HEK293 (cell line): ENCODE measurements around the gene COL13A1.

ENCODE experiments used
- CTCF ChIA-PET: fragments of 350-600 bp; formaldehyde crosslinking; extraction: SDS; loops from one replicate; lab custom pipeline; 2021; ENCODE audit warnings: antibody characterized with exemption; lab: Yijun Ruan, JAX
- POLR2A ChIA-PET: fragments of 300-600 bp; formaldehyde crosslinking; extraction: SDS; loops from one replicate; lab custom pipeline; 2020; ENCODE audit warnings: antibody characterized with exemption, inconsistent platforms; lab: Yijun Ruan, JAX
- H3K27ac ChIP-seq: fragments of 200-500 bp; sonication (Bioruptor generic); 2 replicates; pipeline ENCODE4 v1.5.1; 2014; ENCODE audit warnings: low read depth, low read length, control low read depth, inconsistent platforms; ENCODE audit errors: extremely low read depth
- H3K36me3 ChIP-seq, 2 experiments: fragments of 200-500 bp in 1 of 2; sonication (Bioruptor generic) in 1 of 2; 1 replicate in 1 of 2; 2 replicates in 1 of 2; pipeline ENCODE4 v1.5.1; 2014 to 2017; ENCODE audit warnings: inconsistent platforms in 2 of 2, low read length in 2 of 2; ENCODE audit not compliant: control insufficient read depth in 2 of 2, insufficient read depth in 1 of 2
- H3K4me1 ChIP-seq: fragments of 200-500 bp; sonication (Bioruptor generic); 2 replicates; pipeline ENCODE4 v1.5.1; 2014; ENCODE audit warnings: mild to moderate bottlenecking, low read length, inconsistent platforms; ENCODE audit not compliant: control insufficient read depth, insufficient read depth
- H3K4me3 ChIP-seq: 2 replicates; pipeline ENCODE4 v1.5.1; 2011; ENCODE audit warnings: low read depth, mild to moderate bottlenecking, control low read depth, low read length, moderate library complexity
- H3K9me3 ChIP-seq: fragments of 200-500 bp; sonication (Bioruptor generic); 2 replicates; pipeline ENCODE4 v1.5.1; 2014; ENCODE audit warnings: low read depth, low read length, inconsistent platforms; ENCODE audit not compliant: control insufficient read depth, insufficient read depth
- AEBP2 ChIP-seq: fragments of 450-650 bp; formaldehyde crosslinking; IDR thresholded peaks from 2 replicates; pipeline ENCODE4 v1.5.1; 2016; ENCODE audit warnings: missing biosample characterization, missing genetic modification characterization, borderline replicate concordance
- ELK4 ChIP-seq: IDR thresholded peaks from 2 replicates; pipeline ENCODE4 v1.6.1; 2011; ENCODE audit warnings: mild to moderate bottlenecking, low read depth, low read length, borderline replicate concordance
- GFI1B ChIP-seq: fragments of 450-650 bp; formaldehyde crosslinking; IDR thresholded peaks from 2 replicates; pipeline ENCODE4 v1.5.1; 2016; ENCODE audit warnings: missing biosample characterization, missing genetic modification characterization
- GLI2 ChIP-seq: fragments of 450-650 bp; formaldehyde crosslinking; IDR thresholded peaks from 2 replicates; pipeline ENCODE4; 2017; ENCODE audit warnings: missing biosample characterization, missing genetic modification characterization, low read depth, borderline replicate concordance
- KLF17 ChIP-seq: fragments of 450-650 bp; formaldehyde crosslinking; IDR thresholded peaks from 2 replicates; pipeline ENCODE4 v1.5.1; 2016; ENCODE audit warnings: missing biosample characterization, missing genetic modification characterization
- PRDM2 ChIP-seq: fragments of 450-650 bp; formaldehyde crosslinking; IDR thresholded peaks from 2 replicates; pipeline ENCODE4 v1.5.1; 2016; ENCODE audit warnings: missing biosample characterization, missing genetic modification characterization, borderline replicate concordance
- REPIN1 ChIP-seq: fragments of 450-650 bp; formaldehyde crosslinking; IDR thresholded peaks from 2 replicates; pipeline ENCODE4 v1.5.1; 2017; ENCODE audit warnings: missing biosample characterization, missing genetic modification characterization, low read depth
- SP7 ChIP-seq: fragments of 450-650 bp; formaldehyde crosslinking; IDR thresholded peaks from 2 replicates; pipeline ENCODE4 v1.5.1; 2016; ENCODE audit warnings: missing biosample characterization, missing genetic modification characterization
- ZBTB21 ChIP-seq: fragments of 450-650 bp; formaldehyde crosslinking; IDR thresholded peaks from 2 replicates; pipeline ENCODE4 v1.5.1; 2017; ENCODE audit warnings: missing biosample characterization, missing genetic modification characterization
- ZBTB49 ChIP-seq: fragments of 450-650 bp; formaldehyde crosslinking; IDR thresholded peaks from 2 replicates; pipeline ENCODE4 v1.5.1; 2016; ENCODE audit warnings: missing biosample characterization, missing genetic modification characterization, low read depth
- ZBTB8A ChIP-seq: fragments of 450-650 bp; formaldehyde crosslinking; IDR thresholded peaks from 2 replicates; pipeline ENCODE4 v1.5.1; 2016; ENCODE audit warnings: missing biosample characterization, missing genetic modification characterization
- ZFP37 ChIP-seq: fragments of 450-650 bp; formaldehyde crosslinking; IDR thresholded peaks from 2 replicates; pipeline ENCODE4 v1.5.1; 2016; ENCODE audit warnings: missing biosample characterization, missing genetic modification characterization
- ZNF174 ChIP-seq: fragments of 450-650 bp; formaldehyde crosslinking; IDR thresholded peaks from 2 replicates; pipeline ENCODE4 v1.5.0; 2017; ENCODE audit warnings: missing biosample characterization, mild to moderate bottlenecking, missing genetic modification characterization
- ZNF266 ChIP-seq: fragments of 450-650 bp; formaldehyde crosslinking; IDR thresholded peaks from 2 replicates; pipeline ENCODE4 v1.5.1; 2016; ENCODE audit warnings: missing biosample characterization, missing genetic modification characterization, low read depth
- ZNF274 ChIP-seq, 2 experiments: fragments of 200-500 bp in 1 of 2; fragments of 450-650 bp in 1 of 2; sonication (Bioruptor generic) in 1 of 2; formaldehyde crosslinking in 1 of 2; IDR thresholded peaks; 2 replicates each; pipeline versions ENCODE4 v1.5.1 to v1.6.1; 2014 to 2016; ENCODE audit warnings: borderline replicate concordance in 1 of 2, inconsistent platforms in 1 of 2, low read length in 1 of 2, missing biosample characterization in 1 of 2, missing genetic modification characterization in 1 of 2
- ZNF324 ChIP-seq: fragments of 450-650 bp; formaldehyde crosslinking; IDR thresholded peaks from 2 replicates; pipeline ENCODE4 v1.5.1; 2016; ENCODE audit warnings: missing biosample characterization, missing genetic modification characterization
- ZNF366 ChIP-seq: fragments of 450-650 bp; formaldehyde crosslinking; conservative IDR thresholded peaks from 2 replicates; pipeline ENCODE4 v1.5.1; 2016; ENCODE audit warnings: missing biosample characterization, missing genetic modification characterization
- ZNF423 ChIP-seq: fragments of 450-650 bp; formaldehyde crosslinking; IDR thresholded peaks from 2 replicates; pipeline ENCODE4 v1.5.1; 2016; ENCODE audit warnings: missing biosample characterization, missing genetic modification characterization
- ZNF555 ChIP-seq: fragments of 450-650 bp; formaldehyde crosslinking; conservative IDR thresholded peaks from 2 replicates; pipeline ENCODE4 v1.5.1; 2017; ENCODE audit warnings: missing biosample characterization, mild to moderate bottlenecking, missing genetic modification characterization, inconsistent platforms
- ZNF560 ChIP-seq: fragments of 450-650 bp; formaldehyde crosslinking; IDR thresholded peaks from 2 replicates; pipeline ENCODE4 v1.5.1; 2017; ENCODE audit warnings: missing biosample characterization, missing genetic modification characterization, borderline replicate concordance
- ZNF701 ChIP-seq: fragments of 450-650 bp; formaldehyde crosslinking; IDR thresholded peaks from 2 replicates; pipeline ENCODE4 v1.5.1; 2016; ENCODE audit warnings: missing biosample characterization, missing genetic modification characterization
- ZNF707 ChIP-seq: fragments of 450-650 bp; formaldehyde crosslinking; IDR thresholded peaks from 2 replicates; pipeline ENCODE4 v1.5.1; 2016; ENCODE audit warnings: missing biosample characterization, missing genetic modification characterization
- ZSCAN30 ChIP-seq: fragments of 450-650 bp; IDR thresholded peaks from 2 replicates; pipeline ENCODE4 v1.5.1; 2018; ENCODE audit warnings: missing biosample characterization, mild to moderate bottlenecking, missing genetic modification characterization, moderate library complexity
- ZXDB ChIP-seq: fragments of 450-650 bp; formaldehyde crosslinking; IDR thresholded peaks from 2 replicates; pipeline ENCODE4 v1.5.1; 2016; ENCODE audit warnings: missing biosample characterization, missing genetic modification characterization

The COL13A1 gene

GRCh38 chr10:69801434-69802315 is at the start of gene COL13A1:
Gene COL13A1, plus strand, starts transcription at chr10:69801906. Its CDS starts 518 bp downstream, at chr10:69802424.
- Histone ChIP-seq H3K36me3 (no peaks in the 10 kb centered on the region), H3K4me1 (peaks cover 2% of the 10 kb centered on the region; the same call in 1 of the 2 replicates), H3K4me3 (peak within 1 kb of the TSS; percentile 45), H3K27ac (peak within 1 kb of the TSS; percentile 18; the same call in 1 of the 2 replicates), H3K9me3 (no peaks in the 10 kb centered on the region)
- POLR2A ChIA-PET, result no interaction called here
- CTCF ChIA-PET, result interaction anchor here (0.6 to 3.5 kb wide), 24 partner anchors 9 to 891 kb away, joined by 3 to 74 read pairs (median 4); no protein-coding TSS in a partner anchor
- TF ChIP-seq ELK4 (no peak), ZNF174 (tag by site-specific recombination) (no peak), GLI2 (tag by site-specific recombination) (no peak), SP7 (peak; percentile 75), ZNF274 (IDR thresholded peaks at IDR 0.05; ENCODE audit: low read length) (no peak), ZNF274 (tag by site-specific recombination; IDR thresholded peaks at IDR 0.05; ENCODE audit: borderline replicate concordance) (no peak), ZBTB49 (tag by site-specific recombination) (no peak), ZFP37 (tag by site-specific recombination) (0 out of 2 replicates have a peak, but pooled peaks have one; percentile 41), ZNF560 (no peak), ZBTB8A (tag by site-specific recombination) (peak; percentile 85), ZNF266 (no peak), ZNF707 (tag by site-specific recombination) (no peak), ZSCAN30 (peak; percentile 47), KLF17 (tag by site-specific recombination) (peak; percentile 64), AEBP2 (tag by site-specific recombination) (no peak), ZNF423 (tag by site-specific recombination) (peak; percentile 88), ZXDB (tag by site-specific recombination) (peak; percentile 88), GFI1B (tag by site-specific recombination) (peak; percentile 92), ZNF555 (tag by site-specific recombination) (no peak), ZNF366 (peak; percentile 80), REPIN1 (tag by site-specific recombination) (no peak), ZNF324 (tag by site-specific recombination) (no peak), ZNF701 (tag by site-specific recombination) (no peak), ZBTB21 (tag by site-specific recombination) (no peak), PRDM2 (tag by site-specific recombination) (no peak)
